ENCODE data around the gene STX16.
A peak's percentile ranks its signal among the peaks of the same experiment; 100 is the strongest.

The STX16 gene

DNA sequence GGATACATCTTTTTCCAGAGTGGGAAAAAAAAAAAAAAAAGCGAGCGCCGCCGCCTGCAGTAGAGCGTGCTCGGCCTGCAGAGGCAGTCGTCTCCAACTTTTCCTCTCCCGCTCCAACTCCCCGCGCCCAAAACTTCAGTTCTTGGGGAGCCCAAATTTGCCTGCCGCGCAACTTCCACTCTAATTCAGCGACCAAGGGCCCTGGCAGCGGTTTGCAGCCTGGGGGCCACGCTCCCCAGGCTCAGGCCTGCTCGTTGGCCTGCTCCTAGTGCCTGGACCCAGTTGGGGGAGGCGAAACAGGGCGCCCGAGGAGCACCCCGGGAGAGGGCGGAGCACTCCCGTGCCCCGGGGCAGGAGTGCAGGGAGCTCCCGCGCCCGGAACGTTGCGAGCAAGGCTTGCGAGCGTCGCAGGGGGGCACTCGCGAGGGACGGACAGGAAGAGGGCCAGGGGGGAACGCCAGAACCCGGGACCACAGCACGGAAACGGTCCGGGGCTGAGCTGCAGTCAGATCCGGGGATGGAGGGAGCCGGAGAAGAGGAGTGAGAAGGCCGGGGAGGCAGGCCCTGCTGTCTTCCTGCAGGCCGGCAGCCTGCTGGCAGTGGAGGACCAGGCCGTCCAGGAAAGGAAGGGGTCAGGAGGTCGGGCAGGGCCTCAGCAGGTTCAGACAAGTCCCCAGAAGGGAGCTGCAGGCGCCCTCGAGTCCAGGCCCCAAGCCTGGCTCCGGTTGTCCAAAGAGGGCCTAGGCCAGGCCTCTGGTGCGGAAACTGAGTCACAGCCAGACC is at the start of gene STX16:
STX16 (plus strand) TSS at position 508 of the 783 bp plus-strand sequence. CDS start 724 bp downstream, outside the sequence.
- DNase-seq (ENCODE audit: low read depth) = peak; percentile 97
- peak; percentile 58 for TF ChIP-seq CTCF (IDR thresholded peaks at IDR 0.05; ENCODE audit: insufficient read depth, low read depth, low read length, missing control alignments)
- peak within 1 kb of the TSS; percentile 99 for H3K4me3 ChIP-seq (ENCODE audit: low read length)

- no peak for TF ChIP-seq CTCF (IDR thresholded peaks at IDR 0.05; ENCODE audit: insufficient read depth, low read depth, low read length, missing control alignments)
- no peak for DNase-seq (ENCODE audit: low read depth)
- H3K4me3 ChIP-seq (ENCODE audit: low read length) = no peak overlapping the region
These were observed 49.0 kb upstream of the STX16 start for GRCh38 chr20:58602124-58602523.

DNA sequence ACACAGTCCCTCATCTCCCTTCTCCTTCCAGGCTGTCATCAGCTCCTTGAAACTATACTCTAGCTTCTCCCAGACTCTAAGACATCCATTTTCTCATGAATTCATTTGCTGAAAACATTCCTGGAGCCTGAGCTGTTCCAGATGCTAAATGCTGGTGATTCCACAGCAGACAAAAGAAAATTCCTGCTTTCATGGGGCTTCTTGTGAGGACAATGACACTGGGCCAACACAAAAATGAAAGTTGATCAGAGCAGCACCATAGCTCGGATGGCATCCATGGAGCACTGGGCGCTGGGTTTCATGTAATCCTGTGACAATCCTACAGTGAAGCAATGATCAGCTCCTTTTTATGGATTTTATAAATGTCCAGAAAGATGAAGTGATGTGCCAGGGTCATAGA is 47.4 kb upstream of the STX16 start:
- no peak for TF ChIP-seq CTCF (IDR thresholded peaks at IDR 0.05; ENCODE audit: insufficient read depth, low read depth, low read length, missing control alignments)
- H3K4me3 ChIP-seq (ENCODE audit: low read length) = no peak overlapping the region
- no peak for DNase-seq (ENCODE audit: low read depth)

DNA sequence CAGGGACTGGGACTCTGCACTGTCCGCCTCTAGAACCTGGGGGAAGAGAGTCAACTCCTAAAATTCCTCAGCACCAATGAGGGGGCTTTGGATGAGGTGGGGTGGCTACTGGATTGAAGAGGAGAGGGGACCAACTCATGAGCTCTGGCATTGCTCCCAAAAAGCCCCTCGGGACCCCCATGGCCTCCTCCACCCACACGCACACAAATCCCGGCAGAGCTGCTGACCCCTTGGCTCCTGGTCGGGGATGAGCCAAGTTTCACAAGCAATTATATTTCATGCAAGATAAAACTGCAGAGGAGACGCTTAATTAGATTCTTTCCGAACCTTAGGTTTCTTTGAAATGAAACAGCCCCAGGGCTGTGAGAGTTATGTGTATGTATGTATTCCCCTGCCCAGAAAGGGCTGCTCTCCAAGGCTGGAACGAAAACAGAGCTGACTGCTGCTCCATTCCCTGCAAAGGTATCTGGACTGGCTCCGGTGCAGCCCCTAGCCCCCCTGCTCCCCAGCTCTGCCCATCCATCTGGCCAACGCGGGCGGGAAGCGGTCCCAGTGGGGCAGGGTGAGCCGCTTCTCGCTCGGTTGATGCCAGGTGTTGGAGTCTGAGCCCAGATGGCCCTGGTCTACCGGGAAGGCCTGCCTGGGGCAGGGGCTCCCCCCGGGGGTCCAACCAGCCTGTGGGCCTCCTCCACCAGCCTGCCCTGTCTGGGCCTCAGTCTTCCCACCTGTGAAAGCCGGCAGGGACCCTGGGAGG is 46.8 kb upstream of the STX16 start:
- DNase-seq (ENCODE audit: low read depth) = no peak
- no peak overlapping the region for H3K4me3 ChIP-seq (ENCODE audit: low read length)
- TF ChIP-seq CTCF (IDR thresholded peaks at IDR 0.05; ENCODE audit: insufficient read depth, low read depth, low read length, missing control alignments) = no peak

GRCh38 chr20:58605292-58606065 is 45.6 kb upstream of the STX16 start:
- TF ChIP-seq CTCF (IDR thresholded peaks at IDR 0.05; ENCODE audit: insufficient read depth, low read depth, low read length, missing control alignments) = no peak
- no peak overlapping the region for H3K4me3 ChIP-seq (ENCODE audit: low read length)
- DNase-seq (ENCODE audit: low read depth) = no peak

DNA sequence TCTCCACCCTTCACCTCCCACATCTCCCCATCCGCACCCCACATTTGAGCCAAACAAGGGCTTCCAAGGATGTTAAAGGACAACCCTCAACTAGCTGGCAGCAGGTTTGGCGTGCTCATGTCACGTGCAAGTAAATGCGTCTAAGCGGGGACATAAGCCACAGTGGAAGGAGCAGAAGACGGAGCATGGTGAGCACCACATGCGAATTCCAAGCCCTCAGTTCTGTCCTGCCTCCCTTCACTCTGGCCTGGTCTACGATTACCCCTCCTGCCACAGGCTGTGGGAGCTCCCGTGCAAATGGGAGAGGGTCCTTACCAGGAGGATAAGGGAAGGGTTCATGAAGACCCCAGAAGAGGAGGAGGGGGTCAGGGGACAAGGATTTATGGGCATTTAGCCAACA is 44.9 kb upstream of the STX16 start:
- no peak for TF ChIP-seq CTCF (IDR thresholded peaks at IDR 0.05; ENCODE audit: insufficient read depth, low read depth, low read length, missing control alignments)

More for the DNA sequence above, 44.9 kb upstream of the STX16 start:
- H3K4me3 ChIP-seq (ENCODE audit: low read length) = no peak overlapping the region
- DNase-seq (ENCODE audit: low read depth) = no peak
